OCI-LY7 (cell line): Measurements from ENCODE around the gene KIF6.

Experiments
- EZH2phosphoT487 ChIP-seq: fragments of 200-600 bp; sonication (generic); IDR thresholded peaks from 2 replicates; pipeline ENCODE4 v1.6.1; 2018; ENCODE audit warnings: low read depth, borderline replicate concordance, mild to moderate bottlenecking, mixed run types, antibody characterized with exemption, low read length, moderate library complexity, mixed read lengths
- TF ChIP-seq, protein P1 (sequence below): fragments of 200-600 bp; sonication (generic); conservative IDR thresholded peaks from 2 replicates; pipeline ENCODE4 v1.5.1; 2014; ENCODE audit warnings: mild to moderate bottlenecking, antibody characterized with exemption, low read length, moderate library complexity, mixed read lengths

DNA sequence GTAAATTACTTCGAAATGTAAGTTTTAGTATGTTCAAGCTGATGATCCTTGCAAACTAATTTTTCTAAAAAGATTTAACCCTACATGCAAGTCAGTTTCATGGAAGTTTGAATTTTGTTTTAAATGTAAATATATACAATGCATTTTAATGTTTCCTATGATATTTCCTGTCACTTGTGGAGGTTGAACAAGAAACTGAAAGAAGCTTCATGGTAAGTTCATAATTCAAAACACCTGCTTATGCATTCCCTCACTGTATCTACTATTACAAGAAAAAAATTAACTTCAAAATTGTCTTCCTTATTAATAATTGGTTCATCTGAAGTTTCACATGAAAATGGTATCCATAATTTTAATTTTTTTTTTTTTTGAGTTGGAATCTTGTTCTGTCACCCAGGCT, 24.8 kb downstream of the KIF6 start:
- TF ChIP-seq, protein P1, sequence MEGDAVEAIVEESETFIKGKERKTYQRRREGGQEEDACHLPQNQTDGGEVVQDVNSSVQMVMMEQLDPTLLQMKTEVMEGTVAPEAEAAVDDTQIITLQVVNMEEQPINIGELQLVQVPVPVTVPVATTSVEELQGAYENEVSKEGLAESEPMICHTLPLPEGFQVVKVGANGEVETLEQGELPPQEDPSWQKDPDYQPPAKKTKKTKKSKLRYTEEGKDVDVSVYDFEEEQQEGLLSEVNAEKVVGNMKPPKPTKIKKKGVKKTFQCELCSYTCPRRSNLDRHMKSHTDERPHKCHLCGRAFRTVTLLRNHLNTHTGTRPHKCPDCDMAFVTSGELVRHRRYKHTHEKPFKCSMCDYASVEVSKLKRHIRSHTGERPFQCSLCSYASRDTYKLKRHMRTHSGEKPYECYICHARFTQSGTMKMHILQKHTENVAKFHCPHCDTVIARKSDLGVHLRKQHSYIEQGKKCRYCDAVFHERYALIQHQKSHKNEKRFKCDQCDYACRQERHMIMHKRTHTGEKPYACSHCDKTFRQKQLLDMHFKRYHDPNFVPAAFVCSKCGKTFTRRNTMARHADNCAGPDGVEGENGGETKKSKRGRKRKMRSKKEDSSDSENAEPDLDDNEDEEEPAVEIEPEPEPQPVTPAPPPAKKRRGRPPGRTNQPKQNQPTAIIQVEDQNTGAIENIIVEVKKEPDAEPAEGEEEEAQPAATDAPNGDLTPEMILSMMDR: no peak
- no peak for TF ChIP-seq EZH2phosphoT487
